ENCODE data around the gene RPS27.
A peak's percentile ranks its signal among the peaks of the same experiment; 100 is the strongest.

Gene RPS27

DNA sequence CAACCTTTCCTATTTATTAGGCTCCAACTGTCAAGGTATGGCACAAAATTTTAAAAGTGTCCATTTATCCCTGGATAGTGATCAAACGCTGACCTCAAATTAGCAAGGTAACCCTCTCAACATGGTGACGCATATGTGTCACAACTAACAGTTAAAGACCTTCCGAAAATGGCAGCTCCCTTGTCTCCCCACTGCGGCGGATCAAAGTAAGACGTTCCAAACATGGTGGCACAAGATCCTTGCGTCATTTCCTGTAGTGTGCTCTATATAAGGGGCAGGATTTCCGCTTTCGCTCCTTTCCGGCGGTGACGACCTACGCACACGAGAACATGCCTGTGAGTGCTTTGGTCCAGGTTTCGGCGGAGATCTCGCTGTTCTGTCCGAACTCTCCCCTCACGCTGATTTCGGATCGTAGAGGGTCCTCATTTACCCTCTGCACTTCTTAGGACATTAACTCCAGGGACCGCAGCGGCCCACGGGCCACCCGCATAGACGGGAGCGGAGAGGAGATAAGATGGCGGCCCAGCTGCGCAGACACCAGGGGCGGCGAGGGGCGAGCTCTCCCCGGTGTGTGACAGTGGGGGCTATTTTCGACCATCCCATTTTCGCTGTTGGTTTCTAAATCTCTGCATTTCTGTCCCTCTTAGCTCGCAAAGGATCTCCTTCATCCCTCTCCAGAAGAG, at the start of gene RPS27:
TSS of gene RPS27 (plus strand) at position 295 of the 683 bp plus-strand sequence. CDS start at position 330, 35 bp downstream.
- peak; percentile 95 for DNase-seq (ENCODE audit: low spot score)

DNA sequence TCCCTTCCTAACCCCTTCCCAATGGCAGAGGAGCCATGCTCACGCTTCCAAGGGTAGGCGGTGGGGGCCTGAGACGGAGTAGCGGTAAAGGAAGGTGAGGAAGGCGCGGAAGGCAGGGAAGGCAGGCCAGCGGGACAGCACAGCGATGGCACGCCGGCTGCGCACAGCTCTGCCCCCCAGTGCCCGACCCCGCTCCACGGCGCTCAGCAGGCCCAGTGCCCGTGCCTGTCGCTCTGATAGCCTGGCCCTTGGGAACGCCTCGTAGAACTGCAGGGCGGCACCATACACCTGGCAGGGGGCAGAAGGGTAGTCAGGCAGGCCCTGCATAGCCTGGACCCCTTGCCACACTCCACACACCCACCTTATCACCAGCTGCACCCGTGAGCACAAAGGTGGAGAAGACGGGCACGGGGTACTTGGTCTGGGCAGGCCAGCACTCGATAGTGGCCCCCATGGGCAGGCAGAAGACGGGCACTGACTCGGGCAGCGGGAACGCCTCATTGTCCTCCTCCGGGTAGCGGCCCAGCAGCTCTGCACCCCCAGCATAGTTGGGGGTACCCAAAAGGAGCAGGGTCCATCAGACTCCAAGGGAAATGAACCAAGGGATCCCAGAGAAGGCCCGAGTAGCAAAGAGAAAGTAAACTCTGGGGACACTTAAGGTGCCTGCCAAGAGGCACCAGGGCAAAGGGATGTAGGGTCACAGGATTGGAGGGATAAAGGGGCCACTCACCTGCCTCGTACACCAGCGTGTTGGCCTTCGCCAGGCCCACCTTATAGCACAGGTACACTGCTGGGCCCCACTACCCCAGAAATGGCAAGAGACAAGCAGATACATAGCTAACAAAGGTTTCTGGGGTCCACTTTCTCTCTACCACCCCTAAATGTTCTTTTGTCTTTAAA, 48.5 kb upstream of the RPS27 start:
- DNase-seq (ENCODE audit: low spot score) = no peak

DNA sequence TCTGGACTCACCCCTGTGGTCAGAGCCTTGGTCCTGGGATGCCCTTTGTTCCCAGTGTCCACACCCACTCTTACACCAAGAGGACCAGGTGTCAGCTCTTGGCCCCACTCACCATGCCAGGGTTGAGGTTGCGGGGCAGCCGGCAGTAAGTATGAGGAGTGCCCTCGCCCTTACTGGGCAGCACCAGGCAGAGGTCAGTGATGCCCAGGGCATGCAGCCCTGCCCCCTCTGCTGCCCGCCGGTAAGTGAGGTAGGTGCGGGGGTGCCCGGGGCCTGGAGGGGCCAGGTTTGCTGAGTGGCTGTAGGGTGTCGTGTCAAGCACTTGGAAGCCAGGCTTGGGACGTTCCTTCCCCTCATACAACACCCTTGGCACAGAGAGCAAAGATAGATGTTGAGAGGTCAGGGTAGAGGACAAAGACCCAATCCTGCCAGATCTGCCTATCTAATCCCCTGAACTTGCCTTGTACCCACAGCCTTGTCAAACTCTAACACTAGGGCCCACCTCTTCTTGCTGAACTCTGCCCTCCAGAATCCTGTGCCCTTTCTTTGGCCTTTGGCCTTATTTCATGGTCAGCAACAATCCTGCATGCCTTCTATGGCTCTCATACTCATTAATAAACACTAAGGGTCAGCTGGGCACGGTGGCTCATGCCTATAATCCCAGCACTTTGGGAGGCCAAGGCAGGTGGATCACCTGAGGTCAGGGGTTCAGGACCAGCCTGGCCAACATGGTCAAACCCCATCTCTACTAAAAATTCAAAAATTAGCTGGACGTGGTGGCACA, 47.6 kb upstream of the RPS27 start:
- no peak for DNase-seq (ENCODE audit: low spot score)

- DNase-seq (ENCODE audit: low spot score) = no peak
Observed at GRCh38 chr1:153944005-153944826, 46.3 kb upstream of the RPS27 start.

DNA sequence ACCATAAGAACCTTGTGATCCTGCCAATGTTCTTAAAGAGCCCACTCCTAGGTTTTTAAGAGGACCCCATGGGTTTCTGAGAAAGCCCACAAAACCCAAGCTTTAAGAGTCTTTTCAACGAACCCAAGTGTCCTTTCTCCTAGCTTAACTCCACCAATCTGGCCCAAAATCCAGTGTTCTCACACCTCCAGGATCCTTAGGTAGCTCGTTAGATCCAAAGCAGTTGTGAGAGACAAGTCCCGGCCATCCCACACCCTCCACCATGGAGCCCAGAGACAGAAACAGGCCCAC, 45.8 kb upstream of the RPS27 start:
- DNase-seq (ENCODE audit: low spot score) = no peak

DNA sequence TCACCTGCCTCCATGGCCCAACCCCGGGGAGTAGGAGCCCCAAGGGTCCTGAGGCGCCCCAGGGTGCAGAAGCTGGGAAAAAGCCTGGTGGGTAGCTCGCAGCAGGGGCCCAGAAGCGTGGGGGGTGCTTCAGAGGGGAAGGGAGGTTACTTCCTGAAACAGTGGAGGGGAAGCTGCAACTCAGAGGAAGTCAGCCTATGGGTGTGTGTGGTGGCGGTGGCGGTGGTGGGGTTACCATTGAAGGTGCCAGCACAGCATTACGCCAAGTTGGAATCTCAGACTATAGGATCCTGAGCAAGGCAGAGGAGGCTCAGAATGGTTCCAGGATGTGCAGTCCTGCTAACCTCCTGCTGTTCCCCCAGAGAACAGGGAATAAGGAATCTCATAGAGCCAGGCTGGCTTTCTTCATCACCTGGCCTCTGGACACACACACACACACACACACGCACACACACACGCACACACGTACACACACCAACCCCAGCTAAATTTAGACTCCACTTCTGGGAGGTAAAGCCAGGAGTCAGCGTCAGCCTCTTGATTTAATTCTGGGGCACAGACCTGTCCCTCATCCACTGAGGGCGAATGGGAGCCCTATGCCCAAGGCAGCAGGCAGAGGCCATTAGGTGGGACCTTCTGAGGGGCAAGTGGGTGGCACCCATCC, 45.3 kb upstream of the RPS27 start:
- peak; percentile 80 for DNase-seq (ENCODE audit: low spot score)

- DNase-seq (ENCODE audit: low spot score) = peak; percentile 73
Observed at GRCh38 chr1:153945795-153946621, 44.6 kb upstream of the RPS27 start.

GRCh38 chr1:153946622-153947241, 43.8 kb upstream of the RPS27 start, which contains the start of gene DENND4B:
Gene DENND4B (minus strand): TSS chr1:153946718. CDS start chr1:153944374, 2,344 bp downstream.
- peak; percentile 74 for DNase-seq (ENCODE audit: low spot score)

GRCh38 chr1:153951183-153951582, 39.4 kb upstream of the RPS27 start:
- DNase-seq (ENCODE audit: low spot score) = no peak

GRCh38 chr1:153951801-153952200, 38.8 kb upstream of the RPS27 start:
- DNase-seq (ENCODE audit: low spot score) = no peak

DNA sequence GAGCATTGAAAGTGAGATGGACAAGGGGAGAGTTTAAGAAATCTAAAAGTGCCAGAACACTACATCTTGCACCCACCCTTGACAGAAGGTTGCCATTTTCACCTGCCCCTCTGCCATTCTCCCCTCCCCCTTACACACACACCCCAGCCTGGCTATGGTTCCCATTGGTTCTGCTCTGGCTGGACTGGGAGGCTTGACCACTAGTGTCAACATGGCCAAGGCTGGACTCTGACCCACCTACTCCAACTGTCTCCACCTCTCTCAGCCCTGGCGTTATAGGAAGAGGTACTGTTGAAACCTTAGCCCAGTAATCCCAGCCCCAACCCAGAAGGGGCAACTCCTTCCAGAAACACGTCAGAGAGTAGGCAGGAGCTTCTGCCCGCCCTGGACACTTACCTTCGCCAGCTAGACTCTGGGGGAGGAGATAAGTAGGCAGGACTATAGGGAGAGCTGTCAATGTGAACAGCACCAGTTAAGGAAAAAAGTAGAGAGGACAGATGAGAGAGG, 36.6 kb upstream of the RPS27 start:
- DNase-seq (ENCODE audit: low spot score) = no peak

GRCh38 chr1:153954826-153955225, 35.7 kb upstream of the RPS27 start:
- DNase-seq (ENCODE audit: low spot score) = no peak

DNA sequence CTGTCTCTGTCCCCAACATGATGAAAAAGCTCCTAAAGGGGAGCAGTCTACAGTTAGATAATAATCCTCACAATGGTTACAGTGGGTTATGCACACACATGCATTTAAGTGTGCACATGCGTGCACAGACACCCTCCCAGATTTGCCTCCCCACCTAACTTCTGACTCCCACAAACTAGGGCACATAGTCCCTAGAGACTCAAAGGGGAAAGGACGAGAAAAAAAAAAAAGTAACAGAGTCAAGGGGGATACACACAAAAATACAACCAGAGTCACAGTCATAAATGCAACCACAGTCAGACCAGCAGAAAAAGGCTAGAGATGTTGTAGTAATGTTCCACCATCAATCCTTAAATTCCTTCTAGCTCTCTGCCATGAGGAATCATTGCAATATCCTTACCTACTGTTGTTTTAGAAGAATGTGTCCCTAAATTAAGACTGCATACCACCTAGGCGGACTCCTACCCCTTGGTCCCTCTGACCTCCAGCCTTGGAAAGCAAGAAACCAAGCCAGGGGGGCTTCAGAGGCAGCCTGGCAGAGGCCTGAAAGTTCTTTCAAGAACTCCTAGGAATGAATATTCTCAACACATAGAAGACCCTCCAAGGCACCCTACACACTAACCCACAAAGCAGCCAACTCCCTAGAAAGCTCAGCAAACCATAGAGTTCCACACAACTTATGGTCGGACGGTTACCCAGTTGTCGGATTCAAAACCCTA, 33.4 kb upstream of the RPS27 start:
- no peak for DNase-seq (ENCODE audit: low spot score)

DNA sequence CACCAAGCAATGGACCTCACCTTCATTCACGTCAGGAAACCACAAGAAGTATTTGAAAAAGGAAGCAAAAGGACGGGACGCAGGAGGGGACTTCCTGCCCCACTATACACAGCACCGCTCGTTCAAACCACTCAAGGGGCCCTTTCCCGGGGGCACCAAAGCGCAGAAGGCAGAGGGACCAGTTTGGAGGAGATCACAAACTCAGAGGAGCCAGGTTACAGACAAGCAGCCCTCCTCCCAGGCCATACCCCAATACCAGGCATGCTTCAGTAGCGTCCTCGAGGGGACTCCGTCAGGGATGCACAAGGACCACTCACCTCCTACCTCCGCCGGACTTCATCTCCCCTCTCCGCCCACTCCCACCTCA, 32.8 kb upstream of the RPS27 start:
- DNase-seq (ENCODE audit: low spot score) = peak; percentile 45

GRCh38 chr1:153958111-153958960, 32.2 kb upstream of the RPS27 start, which contains the start of gene CRTC2:
Gene CRTC2 (minus strand): TSS chr1:153958612. CDS start chr1:153958497, 115 bp downstream.
- peak; percentile 97 for DNase-seq (ENCODE audit: low spot score)

DNA sequence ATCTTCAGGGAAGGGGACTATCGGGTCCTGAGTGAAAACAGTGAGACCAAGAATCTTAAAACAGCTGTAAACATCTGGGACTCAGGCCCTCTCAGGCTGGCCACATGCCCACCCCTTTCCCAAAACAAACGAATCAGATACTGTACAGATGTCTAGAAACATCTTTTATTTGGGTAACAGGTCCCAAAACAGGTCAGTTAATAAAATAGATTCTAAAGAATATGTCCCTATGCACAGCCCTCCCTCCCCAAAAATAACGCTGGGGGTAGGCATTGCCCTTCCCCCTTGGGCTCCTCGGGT, 31.7 kb upstream of the RPS27 start:
- no peak for DNase-seq (ENCODE audit: low spot score)

DNA sequence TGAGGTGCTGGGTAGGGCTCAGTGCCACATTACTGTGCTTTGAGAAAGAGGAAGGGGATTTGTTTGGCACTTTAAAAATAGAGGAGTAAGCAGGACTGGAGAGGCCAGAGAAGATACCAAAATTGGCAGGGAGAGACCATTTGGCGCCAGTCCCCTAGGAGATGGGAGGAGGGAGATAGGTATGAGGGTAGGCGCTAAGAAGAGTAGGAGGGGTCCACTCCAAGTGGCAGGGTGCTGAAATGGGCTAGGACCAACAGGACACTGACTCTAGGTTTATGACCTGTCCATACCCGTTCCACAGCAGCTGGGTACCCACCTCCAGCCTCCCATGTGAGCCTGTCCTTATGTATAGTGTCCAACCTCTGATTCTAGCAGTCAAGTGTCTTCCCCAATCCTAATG, 31.1 kb upstream of the RPS27 start:
- DNase-seq (ENCODE audit: low spot score) = no peak

GRCh38 chr1:153960206-153960605, 30.4 kb upstream of the RPS27 start:
- DNase-seq (ENCODE audit: low spot score) = no peak
